H1 (cell line): ENCODE measurements around the gene CDK5RAP3. TPM values are rescaled to one million over a fixed set of nuclear protein-coding genes. Genes with fewer than 3 reads are reported as not detected.

Source experiments
- CTCF ChIP-seq, 3 experiments: IDR thresholded peaks; 1 replicate in 2 of 3; 2 replicates in 1 of 3; pipeline versions ENCODE4 v1.5.1 to v1.6.1; 2011; ENCODE audit warnings: low read length in 3 of 3, mild to moderate bottlenecking in 3 of 3, inconsistent platforms in 2 of 3, low read depth in 1 of 3, moderate library complexity in 1 of 3; ENCODE audit not compliant: insufficient read depth in 1 of 3; ENCODE audit errors: control extremely low read depth in 1 of 3
- polyA plus RNA-seq, 7 experiments: library from polyadenylated mRNA; depleted of rRNA in 3 of 7; stranded (reverse) in 5 of 7; unstranded in 2 of 7; fragments of >200 nt in 5 of 7; fragments of 200-250 nt in 2 of 7; gene quantifications; 1 replicate in 5 of 7; 2 replicates in 1 of 7; 4 replicates in 1 of 7; pipeline versions ENCODE4 v1.2.1 to v1.2.3, GENCODE V29; 2011 to 2013; ENCODE audit warnings: missing spikeins in 2 of 7, mixed read lengths in 2 of 7
- total RNA-seq: library from RNA; stranded (reverse); fragmentation: NEBNext Ultra II Directional; extraction: Animal tissue kit (Norgen Biotek cat#: 25700); gene quantifications from 2 replicates; pipeline ENCODE4 v1.2.1, GENCODE V29; 2021

The CDK5RAP3 gene
- total and polyA plus RNA-seq, 2 of the 8 experiments (the other 6 are each of a cell fraction or from before 2014, with no cell fraction given) = 88.2 to 93.2 TPM

GRCh38 chr17:47978324-47978723 is 7.4 kb downstream of the CDK5RAP3 start (continued):
- peak; percentile 91 to 96 (median 94) for TF ChIP-seq CTCF (IDR thresholded peaks at IDR 0.05; ENCODE audit: control extremely low read depth in 1 of 3, insufficient read depth in 1 of 3, low read depth in 1 of 3, low read length in 3 of 3)
